SJCRH30 (cell line): Measurements from ENCODE around the gene WNT1. TPM values are rescaled to one million over a fixed set of nuclear protein-coding genes. Genes with fewer than 3 reads are reported as not detected.

Experiments used
- DNase-seq, 2 experiments: peaks; one replicate each; pipeline ENCODE4 v3.0.0-alpha.2; 2015 to 2020
- H3K27ac ChIP-seq: fragments of 250-450 bp; sonication (Bioruptor Pico); 2 replicates; pipeline ENCODE4 v1.5.1; 2020; ENCODE audit warnings: mild to moderate bottlenecking, moderate library complexity
- H3K27me3 ChIP-seq: fragments of 250-450 bp; sonication (Bioruptor Pico); 2 replicates; pipeline ENCODE4 v1.5.1; 2020; ENCODE audit warnings: mild to moderate bottlenecking, moderate library complexity
- H3K36me3 ChIP-seq: fragments of 250-450 bp; sonication (Bioruptor Pico); 2 replicates; pipeline ENCODE4 v1.5.1; 2020; ENCODE audit warnings: mild to moderate bottlenecking, moderate library complexity
- H3K4me1 ChIP-seq: fragments of 250-450 bp; sonication (Bioruptor Pico); 2 replicates; pipeline ENCODE4 v1.5.1; 2020; ENCODE audit warnings: mild to moderate bottlenecking, moderate library complexity
- H3K4me3 ChIP-seq: fragments of 250-450 bp; sonication (Bioruptor Pico); 2 replicates; pipeline ENCODE4 v1.5.1; 2020; ENCODE audit warnings: mild to moderate bottlenecking, moderate library complexity
- H3K9me3 ChIP-seq: fragments of 250-450 bp; sonication (Bioruptor Pico); replicated peaks from 2 replicates; pipeline ENCODE4 v1.5.1; 2020; ENCODE audit warnings: mild to moderate bottlenecking, moderate library complexity
- total RNA-seq: library from RNA; depleted of rRNA; stranded (reverse); fragments of >200 nt; shearing (Covaris generic); gene quantifications from 2 replicates; pipeline ENCODE4 v1.2.3, GENCODE V29; 2014

WNT1 gene
- total RNA-seq, 1 experiment from 2014 or later: not detected

DNA sequence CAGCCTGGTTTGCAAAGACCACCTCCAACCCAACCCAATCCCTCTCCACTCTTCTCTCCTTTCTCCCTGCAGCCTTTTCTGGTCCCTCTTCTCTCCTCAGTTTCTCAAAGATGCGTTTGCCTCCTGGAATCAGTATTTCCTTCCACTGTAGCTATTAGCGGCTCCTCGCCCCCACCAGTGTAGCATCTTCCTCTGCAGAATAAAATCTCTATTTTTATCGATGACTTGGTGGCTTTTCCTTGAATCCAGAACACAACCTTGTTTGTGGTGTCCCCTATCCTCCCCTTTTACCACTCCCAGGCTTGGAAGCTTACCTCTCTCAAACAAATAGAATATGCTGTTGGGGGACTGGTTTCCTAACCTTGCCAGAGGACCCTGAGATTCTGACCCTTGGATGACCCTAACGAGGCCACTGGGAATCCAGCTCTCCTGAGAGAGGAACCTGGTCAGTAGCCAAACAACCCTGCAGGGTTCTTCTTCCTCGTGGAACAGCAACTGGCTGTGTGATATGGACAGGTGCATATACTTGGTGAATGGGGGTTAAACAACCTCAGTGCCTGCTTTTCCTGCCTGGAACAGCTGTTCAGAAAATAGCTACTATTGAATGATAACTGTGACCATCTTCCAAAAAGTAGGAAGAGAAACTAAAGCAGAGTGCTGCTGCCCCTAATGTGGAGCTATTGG is 4.4 kb downstream of the WNT1 start:
- DNase-seq: peak; percentile 86 to 94
- Histone ChIP-seq H3K4me3 (no peak overlapping the region), H3K36me3 (no peaks in the 10 kb centered on the region), H3K9me3 (no peaks in the 10 kb centered on the region), H3K27ac (peak overlapping the region; percentile 33), H3K27me3 (no peaks in the 10 kb centered on the region), H3K4me1 (peaks cover 44% of the 10 kb centered on the region)

- no peaks in the 10 kb centered on the region for H3K9me3 ChIP-seq
- no peaks in the 10 kb centered on the region for H3K27me3 ChIP-seq
Observed at GRCh38 chr12:48985475-48985897, 7.4 kb downstream of the WNT1 start.

DNA sequence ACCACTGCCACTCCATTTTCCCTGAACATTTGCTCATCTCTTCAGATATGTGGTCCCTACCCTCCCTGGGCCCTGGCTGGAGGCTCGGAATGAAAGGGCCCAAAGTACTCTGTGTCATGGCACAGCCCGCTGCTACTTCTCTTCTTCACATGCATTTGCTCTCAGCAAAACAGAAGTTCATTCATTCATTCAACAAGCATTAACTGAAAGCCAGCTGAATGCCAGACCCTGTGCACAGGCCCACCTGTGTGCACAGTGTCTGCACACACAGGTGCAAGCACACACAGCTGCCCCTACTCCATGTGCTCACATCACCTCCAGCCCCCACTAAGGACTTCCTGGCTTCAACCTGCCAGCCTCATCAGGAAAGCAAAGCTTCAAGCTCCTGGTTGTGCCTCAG is 7.8 kb downstream of the WNT1 start:
- no peaks in the 10 kb centered on the region for H3K36me3 ChIP-seq
- no peak overlapping the region for H3K27ac ChIP-seq
- no peak overlapping the region for H3K4me3 ChIP-seq
- DNase-seq: no peak
- peaks cover 48% of the 10 kb centered on the region for H3K4me1 ChIP-seq
- no peaks in the 10 kb centered on the region for H3K9me3 ChIP-seq
- H3K27me3 ChIP-seq: no peaks in the 10 kb centered on the region

More at GRCh38 chr12:48985475-48985897, 7.4 kb downstream of the WNT1 start:
- Histone ChIP-seq H3K36me3 (no peaks in the 10 kb centered on the region), H3K27ac (no peak overlapping the region), H3K4me1 (peaks cover 44% of the 10 kb centered on the region), H3K4me3 (no peak overlapping the region)
- DNase-seq: peak in 1 of 2 experiments; percentile 34

DNA sequence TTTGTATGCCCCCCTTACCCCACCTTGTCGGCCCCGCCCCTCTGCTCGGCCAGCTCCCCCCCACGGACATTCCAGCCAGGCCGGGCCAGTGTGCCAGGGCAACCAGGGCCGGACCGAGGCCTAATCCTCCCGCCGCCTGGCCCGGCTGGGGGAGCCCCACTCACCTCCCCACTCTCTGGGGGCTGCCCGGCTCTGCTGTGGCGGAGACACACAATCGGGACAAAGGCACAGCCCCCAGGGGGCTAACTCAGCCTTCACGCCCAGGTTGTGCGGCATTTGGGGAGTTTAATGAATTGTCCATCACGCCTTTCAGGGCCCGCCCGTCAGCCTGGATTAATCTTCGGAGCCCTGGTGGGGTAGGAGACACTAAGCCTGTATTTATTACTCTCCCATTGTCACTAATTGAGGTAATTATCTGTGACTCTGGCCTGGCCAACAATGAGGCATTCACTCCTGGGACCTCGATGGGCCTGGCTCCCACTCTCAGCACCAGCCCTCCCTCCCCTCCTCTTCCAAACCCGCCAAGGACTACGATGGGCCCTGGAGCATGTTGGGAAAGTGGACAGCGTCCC is 8.7 kb downstream of the WNT1 start:
- no peak overlapping the region; the same call in 1 of the 2 replicates for H3K4me3 ChIP-seq
- peaks cover 52% of the 10 kb centered on the region for H3K4me1 ChIP-seq

GRCh38 chr12:48988030-48988649 is 10.0 kb downstream of the WNT1 start:
- Histone ChIP-seq H3K9me3 (no peaks in the 10 kb centered on the region), H3K36me3 (no peaks in the 10 kb centered on the region), H3K27me3 (no peaks in the 10 kb centered on the region), H3K4me1 (peaks cover 40% of the 10 kb centered on the region), H3K27ac (no peak overlapping the region), H3K4me3 (no peak overlapping the region)
- DNase-seq: peak; percentile 78 to 89

More for the DNA sequence above, 8.7 kb downstream of the WNT1 start:
- Histone ChIP-seq H3K36me3 (no peaks in the 10 kb centered on the region), H3K9me3 (no peaks in the 10 kb centered on the region), H3K27ac (no peak overlapping the region), H3K27me3 (no peaks in the 10 kb centered on the region)
- DNase-seq: no peak

GRCh38 chr12:48990552-48990951 is 12.4 kb downstream of the WNT1 start:
- no peak for DNase-seq
- peaks cover 18% of the 10 kb centered on the region; the same call in 1 of the 2 replicates for H3K4me1 ChIP-seq
- no peaks in the 10 kb centered on the region for H3K27me3 ChIP-seq
- H3K9me3 ChIP-seq: no peaks in the 10 kb centered on the region
- H3K27ac ChIP-seq: no peak overlapping the region
- no peak overlapping the region for H3K4me3 ChIP-seq
- no peaks in the 10 kb centered on the region for H3K36me3 ChIP-seq

DNA sequence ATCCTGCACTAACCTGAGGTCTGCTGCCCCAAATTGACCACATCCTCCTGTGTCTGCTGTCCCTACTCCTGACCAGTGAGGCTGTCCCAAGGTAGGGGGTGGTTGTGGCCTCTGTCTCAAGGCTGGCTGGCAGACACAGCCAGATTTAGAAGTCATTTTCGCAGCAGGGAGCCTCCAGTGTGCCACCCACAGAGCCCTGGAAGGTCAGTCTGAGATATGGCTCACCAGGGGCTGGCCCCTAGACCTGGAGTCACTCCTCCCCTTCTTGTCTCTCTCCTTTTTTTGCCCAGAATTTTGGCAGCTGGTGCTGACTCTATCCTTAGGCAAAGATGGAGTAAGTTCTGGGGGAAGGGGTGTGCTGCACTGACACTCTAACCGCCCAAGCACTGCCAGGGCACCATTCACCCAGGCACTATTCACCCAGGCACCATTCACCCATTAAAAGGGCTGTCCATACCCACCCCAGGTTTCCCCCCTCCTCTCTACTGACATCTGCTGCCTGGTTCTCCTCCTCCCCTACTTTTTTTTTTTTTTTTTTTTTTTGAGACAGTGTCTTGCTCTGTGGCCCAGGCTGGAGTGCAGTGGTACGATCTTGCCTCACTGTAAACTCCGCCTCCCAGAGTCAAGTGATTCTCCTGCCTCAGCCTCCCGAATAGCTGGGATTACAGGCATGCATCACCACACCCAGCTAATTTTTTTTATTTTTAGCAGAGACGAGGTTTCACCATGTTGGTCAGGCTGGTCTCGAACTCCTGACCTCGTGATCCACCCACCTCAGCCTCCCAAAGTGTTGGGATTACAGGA is 13.3 kb downstream of the WNT1 start:
- Histone ChIP-seq H3K27ac (no peak overlapping the region), H3K4me1 (peaks cover 10% of the 10 kb centered on the region; the same call in 1 of the 2 replicates), H3K4me3 (no peak overlapping the region), H3K36me3 (no peaks in the 10 kb centered on the region), H3K27me3 (no peaks in the 10 kb centered on the region), H3K9me3 (no peaks in the 10 kb centered on the region)
- no peak for DNase-seq

DNA sequence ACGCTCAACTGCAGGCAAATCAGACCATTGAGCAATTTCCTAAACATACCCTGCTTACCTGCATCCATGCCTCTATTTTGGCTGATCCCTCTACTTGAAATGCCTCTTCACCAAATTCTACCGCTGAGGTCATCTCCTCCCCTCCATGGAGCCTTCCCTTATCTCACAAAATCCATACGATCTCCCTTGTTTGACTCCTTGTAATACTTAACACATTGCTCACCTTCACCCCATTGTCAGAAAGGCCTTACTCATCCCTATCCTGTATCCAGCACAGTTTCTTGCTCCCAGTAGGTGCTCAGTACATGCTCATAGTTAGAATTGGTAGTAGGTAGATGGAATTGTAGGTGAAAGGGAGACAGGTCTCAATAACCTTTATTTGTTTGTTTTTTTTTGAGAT is 15.7 kb downstream of the WNT1 start:
- peaks cover 10% of the 10 kb centered on the region; the same call in 1 of the 2 replicates for H3K4me1 ChIP-seq
- H3K27ac ChIP-seq: no peak overlapping the region
- no peaks in the 10 kb centered on the region for H3K9me3 ChIP-seq
- no peaks in the 10 kb centered on the region for H3K27me3 ChIP-seq
- DNase-seq: no peak
- H3K36me3 ChIP-seq: no peaks in the 10 kb centered on the region
- H3K4me3 ChIP-seq: no peak overlapping the region

- Histone ChIP-seq H3K4me1 (peaks cover 10% of the 10 kb centered on the region; the same call in 1 of the 2 replicates), H3K27ac (no peak overlapping the region), H3K27me3 (no peaks in the 10 kb centered on the region), H3K36me3 (no peaks in the 10 kb centered on the region), H3K9me3 (no peaks in the 10 kb centered on the region), H3K4me3 (no peak overlapping the region)
- DNase-seq: no peak
Observed at GRCh38 chr12:48994224-48995085, 16.3 kb downstream of the WNT1 start.

DNA sequence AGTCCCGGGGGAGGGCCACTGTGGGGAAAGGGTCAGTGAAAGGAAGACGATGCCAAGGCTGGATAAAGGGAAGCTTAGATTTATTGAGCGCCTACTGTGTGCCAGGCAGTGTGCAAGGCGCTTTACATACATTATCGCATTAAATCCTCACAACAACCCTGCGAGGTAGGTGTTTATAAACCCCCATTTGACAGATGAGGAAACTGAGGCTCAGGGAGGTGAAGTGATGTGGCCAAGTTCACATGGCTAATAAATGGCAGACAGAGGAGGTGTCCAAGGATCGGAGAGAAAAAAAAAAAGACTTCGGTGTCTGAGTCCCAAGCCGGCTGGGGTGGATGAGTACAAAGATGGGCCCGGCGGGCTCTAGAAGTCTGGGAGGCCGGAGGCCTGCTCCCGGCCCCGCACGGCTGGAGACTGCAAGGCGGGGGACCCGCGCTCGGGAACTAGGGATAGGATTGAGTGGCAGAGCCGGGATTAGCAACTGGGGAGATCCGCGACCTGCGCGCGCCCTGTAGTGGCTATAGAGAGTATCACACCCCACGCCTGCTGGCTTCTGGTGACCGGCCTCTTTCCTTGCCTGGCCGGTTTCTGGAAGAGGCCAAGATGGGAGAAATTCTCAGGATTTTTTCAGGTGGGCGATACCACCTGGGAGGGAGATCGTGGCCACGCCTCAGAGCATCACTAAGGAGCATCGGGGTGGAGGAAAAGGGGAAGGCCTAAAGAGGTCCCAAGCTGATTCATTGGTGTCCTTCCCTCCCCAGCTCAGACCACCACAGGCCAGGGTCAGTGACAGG is 17.2 kb downstream of the WNT1 start:
- Histone ChIP-seq H3K9me3 (no peaks in the 10 kb centered on the region), H3K4me3 (no peak overlapping the region), H3K27ac (no peak overlapping the region), H3K4me1 (peaks cover 16% of the 10 kb centered on the region), H3K27me3 (no peaks in the 10 kb centered on the region), H3K36me3 (no peaks in the 10 kb centered on the region)
- peak; percentile 91 to 95 for DNase-seq

DNA sequence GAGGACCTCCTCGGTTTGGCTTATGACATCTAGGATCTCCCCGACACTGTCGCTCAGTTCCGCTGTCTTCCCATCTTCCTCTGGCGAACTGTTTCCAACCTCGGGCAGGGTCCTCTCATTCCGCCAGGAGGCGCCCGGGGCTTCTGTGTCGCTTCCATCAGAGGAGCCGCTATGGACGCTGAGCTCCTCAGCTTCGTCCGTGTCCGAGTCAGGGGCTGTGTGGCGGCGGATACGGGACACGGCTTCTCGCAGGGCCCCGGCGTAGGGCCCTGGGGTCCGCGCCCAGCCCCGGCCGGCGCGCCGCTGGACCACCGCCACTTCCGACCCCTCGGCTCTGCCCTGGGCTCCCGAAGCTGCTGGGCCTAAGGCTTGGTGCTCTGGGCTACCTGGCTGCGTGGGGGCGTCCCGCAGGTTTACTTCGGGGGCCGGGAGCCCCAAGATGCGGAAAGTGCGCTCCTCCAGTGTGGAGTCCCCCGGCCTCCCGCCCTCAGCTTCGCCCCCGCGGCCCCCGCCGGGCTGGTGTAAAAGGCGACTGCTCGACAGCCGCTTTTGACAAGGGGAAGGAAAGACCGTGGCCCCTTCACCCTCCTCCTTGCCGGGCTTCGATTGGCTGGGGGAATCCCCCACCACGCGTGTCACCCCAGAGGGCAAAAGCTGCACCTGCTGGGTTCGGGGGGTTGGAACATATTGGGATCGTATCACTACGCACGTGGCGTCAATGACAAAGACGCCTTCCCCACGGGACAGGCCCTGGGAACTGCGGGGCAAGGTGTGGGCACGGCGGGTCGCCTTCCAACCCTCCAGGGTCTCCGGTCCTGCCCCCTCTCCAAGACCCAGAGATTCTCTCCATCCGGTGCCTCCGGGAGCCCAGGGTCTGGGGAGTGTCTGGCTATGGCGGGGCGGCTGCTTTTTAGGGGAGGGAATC is 18.9 kb downstream of the WNT1 start:
- peaks cover 16% of the 10 kb centered on the region for H3K4me1 ChIP-seq
- peak in 1 of 2 experiments; percentile 62 for DNase-seq
- H3K27me3 ChIP-seq: no peaks in the 10 kb centered on the region
- H3K36me3 ChIP-seq: peaks cover under 1% of the 10 kb centered on the region; the same call in 1 of the 2 replicates
- no peaks in the 10 kb centered on the region for H3K9me3 ChIP-seq
- no peak overlapping the region for H3K27ac ChIP-seq
- peak overlapping the region; percentile 30 for H3K4me3 ChIP-seq

DNA sequence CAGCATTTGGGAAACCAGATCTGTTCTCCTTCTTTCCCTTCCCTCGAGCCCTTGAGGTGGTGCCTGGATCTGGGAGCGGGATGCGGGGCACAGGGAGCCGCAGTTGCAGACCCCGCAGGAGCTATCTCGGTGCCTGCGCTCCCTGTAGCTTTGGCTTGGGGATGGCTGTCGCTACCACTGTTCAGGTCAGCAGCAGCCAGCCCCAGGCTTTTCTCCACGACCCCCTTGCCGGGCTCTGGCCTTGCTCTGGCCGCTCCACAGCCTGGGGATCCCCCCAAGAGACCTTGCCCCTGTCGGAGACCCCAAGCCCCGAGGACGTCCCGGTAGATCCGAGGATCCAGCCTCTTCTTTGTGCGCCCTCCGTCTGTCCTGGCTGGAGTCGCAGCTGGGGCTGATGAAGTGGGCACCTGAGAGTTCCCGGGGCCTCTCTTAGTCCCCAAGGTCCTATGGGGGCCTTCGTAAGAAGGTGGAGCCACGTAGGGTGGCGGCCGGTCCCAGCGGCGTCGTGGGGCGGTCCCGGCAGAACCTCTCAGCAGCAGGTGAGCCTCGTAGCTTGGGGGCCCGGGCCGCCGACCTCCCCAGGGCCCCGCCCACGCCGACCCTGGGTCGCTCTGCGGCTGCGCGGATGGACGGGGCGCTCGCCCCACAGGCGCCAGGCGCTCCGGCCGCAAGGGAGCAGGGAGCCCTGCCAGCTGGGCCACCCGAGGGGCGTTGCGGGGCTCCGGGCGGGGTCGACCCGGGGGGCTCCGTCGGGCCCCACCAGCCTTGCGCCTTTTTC is 19.8 kb downstream of the WNT1 start:
- no peaks in the 10 kb centered on the region for H3K9me3 ChIP-seq
- no peaks in the 10 kb centered on the region for H3K27me3 ChIP-seq
- no peak overlapping the region for H3K4me3 ChIP-seq
- H3K27ac ChIP-seq: no peak overlapping the region
- DNase-seq: no peak
- H3K4me1 ChIP-seq: peaks cover 16% of the 10 kb centered on the region
- peaks cover 3% of the 10 kb centered on the region; the same call in 1 of the 2 replicates for H3K36me3 ChIP-seq
